ENCODE results near the gene ZBED4.

DNA sequence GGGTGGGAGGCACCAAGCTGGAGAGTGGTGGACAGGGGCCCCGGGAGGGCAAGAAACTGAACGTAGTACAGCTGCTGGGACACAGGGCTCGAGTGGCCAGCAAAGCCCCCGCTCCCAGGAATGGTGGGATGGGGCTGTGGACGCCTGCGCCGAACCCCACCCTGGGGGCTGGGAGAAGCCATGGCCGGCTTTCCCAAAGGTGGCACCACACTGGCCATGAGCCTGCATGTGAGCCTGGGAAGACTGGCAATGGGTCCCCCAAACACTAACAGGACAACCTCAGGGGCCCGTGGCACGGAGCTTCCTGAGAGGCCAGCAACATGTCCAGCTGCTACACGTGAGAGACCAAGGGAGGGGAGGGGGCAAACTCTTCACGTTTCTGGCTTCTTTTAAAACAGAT, 60.6 kb downstream of the ZBED4 start:
- TF ChIP-seq, protein P1, sequence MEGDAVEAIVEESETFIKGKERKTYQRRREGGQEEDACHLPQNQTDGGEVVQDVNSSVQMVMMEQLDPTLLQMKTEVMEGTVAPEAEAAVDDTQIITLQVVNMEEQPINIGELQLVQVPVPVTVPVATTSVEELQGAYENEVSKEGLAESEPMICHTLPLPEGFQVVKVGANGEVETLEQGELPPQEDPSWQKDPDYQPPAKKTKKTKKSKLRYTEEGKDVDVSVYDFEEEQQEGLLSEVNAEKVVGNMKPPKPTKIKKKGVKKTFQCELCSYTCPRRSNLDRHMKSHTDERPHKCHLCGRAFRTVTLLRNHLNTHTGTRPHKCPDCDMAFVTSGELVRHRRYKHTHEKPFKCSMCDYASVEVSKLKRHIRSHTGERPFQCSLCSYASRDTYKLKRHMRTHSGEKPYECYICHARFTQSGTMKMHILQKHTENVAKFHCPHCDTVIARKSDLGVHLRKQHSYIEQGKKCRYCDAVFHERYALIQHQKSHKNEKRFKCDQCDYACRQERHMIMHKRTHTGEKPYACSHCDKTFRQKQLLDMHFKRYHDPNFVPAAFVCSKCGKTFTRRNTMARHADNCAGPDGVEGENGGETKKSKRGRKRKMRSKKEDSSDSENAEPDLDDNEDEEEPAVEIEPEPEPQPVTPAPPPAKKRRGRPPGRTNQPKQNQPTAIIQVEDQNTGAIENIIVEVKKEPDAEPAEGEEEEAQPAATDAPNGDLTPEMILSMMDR (IDR thresholded peaks at IDR 0.05; ENCODE audit: low read depth, low read length, poor library complexity, severe bottlenecking): no peak
- TF ChIP-seq EZH2phosphoT487 (IDR thresholded peaks at IDR 0.05; ENCODE audit: borderline replicate concordance, low read length): no peak
